Smooth muscle cell (in vitro differentiated cells): ENCODE data around the gene KCNB1. TPM values are rescaled to one million over a fixed set of nuclear protein-coding genes. Genes with fewer than 3 reads are reported as not detected.

Experiments
- DNase-seq: peaks from one replicate; lab custom pipeline; 2025; ENCODE audit not compliant: unreplicated experiment; lab: John Stamatoyannopoulos, UW
- H2AFZ ChIP-seq: fragments of 200-600 bp; sonication (generic); 2 replicates; pipeline ENCODE4 v1.6.0; 2016; ENCODE audit warnings: antibody characterized with exemption, low read depth, mild to moderate bottlenecking
- H3F3A ChIP-seq: fragments of 200-600 bp; sonication (generic); 2 replicates; pipeline ENCODE4 v1.6.0; 2017; ENCODE audit warnings: antibody characterized with exemption, low read depth
- H3K27ac ChIP-seq: fragments of 200-600 bp; sonication (generic); 2 replicates; pipeline ENCODE4 v1.5.1; 2016; ENCODE audit warnings: low read depth, mild to moderate bottlenecking
- H3K27me3 ChIP-seq: fragments of 200-600 bp; sonication (generic); 2 replicates; pipeline ENCODE4 v1.6.1; 2016; ENCODE audit warnings: low read depth, mild to moderate bottlenecking
- H3K36me3 ChIP-seq: fragments of 200-600 bp; sonication (generic); 2 replicates; pipeline ENCODE4 v1.5.1; 2016; ENCODE audit warnings: low read depth
- H3K4me1 ChIP-seq: fragments of 200-600 bp; sonication (generic); 2 replicates; pipeline ENCODE4 v1.5.1; 2016; ENCODE audit warnings: low read depth
- H3K4me2 ChIP-seq: fragments of 200-600 bp; sonication (generic); 2 replicates; pipeline ENCODE4 v1.6.0; 2016; ENCODE audit warnings: mild to moderate bottlenecking
- H3K4me3 ChIP-seq: fragments of 200-600 bp; sonication (generic); 2 replicates; pipeline ENCODE4 v1.5.1; 2016; ENCODE audit warnings: mild to moderate bottlenecking
- H3K79me2 ChIP-seq: fragments of 200-600 bp; sonication (generic); 2 replicates; pipeline ENCODE4 v1.6.0; 2016; ENCODE audit warnings: low read depth, mild to moderate bottlenecking
- H3K9ac ChIP-seq: fragments of 200-600 bp; sonication (generic); 2 replicates; pipeline ENCODE4 v1.6.0; 2016; ENCODE audit warnings: low read depth
- H3K9me3 ChIP-seq: fragments of 200-600 bp; sonication (generic); replicated peaks from 2 replicates; pipeline ENCODE4 v1.5.1; 2016; ENCODE audit warnings: low read depth
- H4K20me1 ChIP-seq: fragments of 200-600 bp; sonication (generic); 2 replicates; pipeline ENCODE4 v1.6.0; 2016; ENCODE audit warnings: low read depth
- WGBS: methylation state at CpG from one replicate; pipeline ENCODE4 v1.1.7; 2016; ENCODE audit warnings: low lambda C conversion rate; 5-methylcytosine and 5-hydroxymethylcytosine counted together
- polyA plus RNA-seq: library from polyadenylated mRNA; unstranded; fragments of >200 nt; fragmentation: Nextera tagmentation; extraction: Ambion mirVana; gene quantifications from 2 replicates; pipeline ENCODE4 v1.2.1, GENCODE V29; 2016
- total RNA-seq: library from RNA; depleted of rRNA; stranded (reverse); fragments of >200 nt; gene quantifications from 2 replicates; pipeline ENCODE4 v1.2.3, GENCODE V29; 2014
- TF ChIP-seq, protein P1 (sequence below): fragments of 200-600 bp; sonication (generic); IDR thresholded peaks from 2 replicates; pipeline ENCODE4 v1.5.1; 2017; ENCODE audit warnings: borderline replicate concordance, mild to moderate bottlenecking, antibody characterized with exemption; ENCODE audit not compliant: insufficient read depth, poor library complexity, severe bottlenecking

Gene KCNB1
- total and polyA plus RNA-seq, 2 experiments from 2014 or later = not detected

DNA sequence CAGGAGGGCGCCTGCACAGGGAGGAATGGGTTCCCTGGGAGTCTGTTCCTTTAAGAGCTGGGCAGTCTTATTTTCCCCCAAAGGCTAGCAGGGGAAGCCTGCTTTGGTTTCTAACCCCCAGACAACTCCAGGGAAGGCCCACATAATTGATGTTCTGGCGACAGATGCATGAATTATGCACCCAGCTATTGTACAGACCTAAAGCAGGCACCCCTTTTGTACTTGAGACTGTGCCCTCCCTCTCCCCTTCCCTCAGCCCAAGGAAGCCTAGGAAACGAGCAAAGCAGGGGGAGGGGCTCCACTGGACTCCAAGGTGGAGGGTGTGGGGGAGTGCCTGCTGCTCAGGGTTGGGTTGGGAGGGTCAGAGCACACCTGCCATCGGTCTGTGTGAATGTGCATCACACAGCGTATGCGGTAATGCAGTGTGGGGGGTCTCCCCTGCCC lies 102.1 kb downstream of the KCNB1 start:
- Histone ChIP-seq H3K9me3 (no peaks in the 10 kb centered on the region), H3K27me3 (peaks cover 12% of the 10 kb centered on the region), H3K27ac (no peak overlapping the region), H3K4me2 (no peak overlapping the region), H4K20me1 (no peaks in the 10 kb centered on the region), H3K4me1 (no peaks in the 10 kb centered on the region), H3K36me3 (no peaks in the 10 kb centered on the region), H3K79me2 (no peaks in the 10 kb centered on the region), H3K4me3 (no peak overlapping the region), H3F3A (no peaks in the 10 kb centered on the region), H2AFZ (no peak overlapping the region), H3K9ac (no peak overlapping the region)
- WGBS = 51% methylated on average over 6 of the region's 6 CpGs
- TF ChIP-seq, protein P1, sequence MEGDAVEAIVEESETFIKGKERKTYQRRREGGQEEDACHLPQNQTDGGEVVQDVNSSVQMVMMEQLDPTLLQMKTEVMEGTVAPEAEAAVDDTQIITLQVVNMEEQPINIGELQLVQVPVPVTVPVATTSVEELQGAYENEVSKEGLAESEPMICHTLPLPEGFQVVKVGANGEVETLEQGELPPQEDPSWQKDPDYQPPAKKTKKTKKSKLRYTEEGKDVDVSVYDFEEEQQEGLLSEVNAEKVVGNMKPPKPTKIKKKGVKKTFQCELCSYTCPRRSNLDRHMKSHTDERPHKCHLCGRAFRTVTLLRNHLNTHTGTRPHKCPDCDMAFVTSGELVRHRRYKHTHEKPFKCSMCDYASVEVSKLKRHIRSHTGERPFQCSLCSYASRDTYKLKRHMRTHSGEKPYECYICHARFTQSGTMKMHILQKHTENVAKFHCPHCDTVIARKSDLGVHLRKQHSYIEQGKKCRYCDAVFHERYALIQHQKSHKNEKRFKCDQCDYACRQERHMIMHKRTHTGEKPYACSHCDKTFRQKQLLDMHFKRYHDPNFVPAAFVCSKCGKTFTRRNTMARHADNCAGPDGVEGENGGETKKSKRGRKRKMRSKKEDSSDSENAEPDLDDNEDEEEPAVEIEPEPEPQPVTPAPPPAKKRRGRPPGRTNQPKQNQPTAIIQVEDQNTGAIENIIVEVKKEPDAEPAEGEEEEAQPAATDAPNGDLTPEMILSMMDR = no peak
- no peak for DNase-seq

DNA sequence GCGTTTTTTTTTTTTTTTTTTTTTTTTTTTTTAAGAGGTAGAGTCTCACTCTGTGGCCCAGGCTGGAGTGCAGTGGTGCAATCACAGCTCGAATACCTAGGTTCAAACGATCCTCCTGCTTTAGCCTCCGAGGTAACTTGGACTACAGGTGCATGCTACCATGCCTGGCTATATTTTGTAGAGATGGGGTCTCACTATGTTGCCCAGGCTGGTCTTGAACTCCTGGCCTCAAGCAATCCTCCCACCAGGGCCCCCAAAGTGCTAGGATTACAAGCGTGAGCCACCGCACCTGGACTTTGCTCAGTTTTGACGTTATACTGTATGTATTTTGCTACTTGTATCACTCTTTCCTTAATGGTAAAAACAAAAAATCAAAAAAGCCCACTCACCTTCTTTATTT lies 103.1 kb downstream of the KCNB1 start:
- H3K79me2 ChIP-seq = no peaks in the 10 kb centered on the region
- H4K20me1 ChIP-seq = no peaks in the 10 kb centered on the region
- peaks cover 12% of the 10 kb centered on the region for H3K27me3 ChIP-seq
- H3K27ac ChIP-seq = no peak overlapping the region
- H3F3A ChIP-seq = no peaks in the 10 kb centered on the region
- no peak overlapping the region for H2AFZ ChIP-seq
- H3K4me2 ChIP-seq = no peak overlapping the region
- no peak overlapping the region for H3K9ac ChIP-seq
- no peak overlapping the region for H3K4me3 ChIP-seq
- no peak for DNase-seq
- H3K9me3 ChIP-seq = no peaks in the 10 kb centered on the region
- TF ChIP-seq, protein P1 = no peak
- WGBS = 96% methylated on average over 7 of the region's 7 CpGs
- H3K36me3 ChIP-seq = no peaks in the 10 kb centered on the region
- H3K4me1 ChIP-seq = no peaks in the 10 kb centered on the region

DNA sequence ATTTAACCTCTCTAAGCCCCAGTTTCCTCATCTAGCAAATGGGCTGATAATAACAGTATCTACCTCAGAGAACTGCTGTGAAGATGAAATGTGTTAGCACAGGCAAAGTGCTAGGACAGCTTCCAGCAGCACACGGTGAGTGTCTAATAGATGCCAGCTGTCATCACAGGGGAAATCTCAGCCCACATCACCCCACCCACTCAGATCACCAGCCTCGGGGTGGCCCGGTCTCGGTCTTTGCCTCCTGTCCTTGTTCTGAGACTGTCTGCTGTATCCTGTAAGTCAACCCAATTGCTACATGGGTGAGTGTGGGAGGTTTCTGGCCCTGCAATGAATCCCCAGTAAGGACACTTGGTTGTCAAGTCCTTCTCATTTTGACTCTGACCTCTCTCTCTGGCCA lies 105.1 kb downstream of the KCNB1 start:
- Histone ChIP-seq H3F3A (no peaks in the 10 kb centered on the region), H3K9me3 (no peaks in the 10 kb centered on the region), H3K4me3 (no peak overlapping the region), H3K79me2 (no peaks in the 10 kb centered on the region), H3K9ac (no peak overlapping the region), H3K4me1 (no peaks in the 10 kb centered on the region), H2AFZ (no peak overlapping the region), H3K27me3 (peaks cover 21% of the 10 kb centered on the region), H3K4me2 (no peak overlapping the region), H3K27ac (no peak overlapping the region), H3K36me3 (no peaks in the 10 kb centered on the region), H4K20me1 (no peaks in the 10 kb centered on the region)
- WGBS = 65% methylated on average over 4 of the region's 4 CpGs
- TF ChIP-seq, protein P1 = no peak
- DNase-seq = no peak

DNA sequence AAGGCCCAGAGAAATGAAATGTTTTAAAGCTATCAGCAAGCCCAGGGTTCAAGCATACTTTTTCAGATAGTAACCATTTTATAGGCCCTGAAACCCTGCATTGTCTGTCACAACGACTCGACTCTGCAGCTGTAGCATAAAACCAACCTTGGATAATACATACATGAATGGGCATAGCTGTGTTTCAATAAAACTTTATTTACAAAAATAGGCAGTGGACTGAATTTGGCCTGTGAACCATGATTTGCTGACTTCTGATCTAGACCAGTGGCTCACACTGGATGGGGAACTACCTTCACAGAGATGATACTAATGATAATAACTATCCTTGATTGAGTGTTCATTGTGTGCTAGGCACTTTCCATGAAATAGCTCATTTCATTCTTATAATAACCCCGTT lies 107.3 kb downstream of the KCNB1 start:
- Histone ChIP-seq H3K36me3 (no peaks in the 10 kb centered on the region), H3K27me3 (peaks cover 38% of the 10 kb centered on the region), H4K20me1 (no peaks in the 10 kb centered on the region), H3K27ac (no peak overlapping the region), H3K4me1 (no peaks in the 10 kb centered on the region), H3K4me3 (no peak overlapping the region), H2AFZ (no peak overlapping the region), H3K9me3 (no peaks in the 10 kb centered on the region), H3K9ac (no peak overlapping the region), H3F3A (no peaks in the 10 kb centered on the region), H3K79me2 (no peaks in the 10 kb centered on the region), H3K4me2 (no peak overlapping the region)
- TF ChIP-seq, protein P1 = no peak
- WGBS = 91% methylated on average over 3 of the region's 3 CpGs
- DNase-seq = no peak
